Caco-2 (cell line): ENCODE data around the gene COG4. TPM values are rescaled to one million over a fixed set of nuclear protein-coding genes. Genes with fewer than 3 reads are reported as not detected.

ENCODE experiments used
- BruUV-seq: library from RNA; stranded (reverse); fragments of 400-500 nt; replicated peaks from 2 replicates; lab custom pipeline; 2021; lab: Mats Ljungman, UMichigan
- CTCF ChIA-PET: fragments of 300-600 bp; sonication (Branson Sonifier 250); formaldehyde crosslinking; loops from one replicate; lab custom pipeline; 2022; ENCODE audit warnings: antibody characterized with exemption; lab: Charles Lee
- POLR2A ChIA-PET: fragments of 300-600 bp; sonication (Branson Sonifier 250); formaldehyde crosslinking; loops from one replicate; lab custom pipeline; 2022; ENCODE audit warnings: antibody characterized with exemption; lab: Charles Lee
- DNase-seq, 2 experiments: peaks; one replicate each; pipeline versions ENCODE4 v3.0.0 to v3.0.0-alpha.2; 2020 to 2022
- H3K27me3 ChIP-seq: replicated peaks from 2 replicates; pipeline ENCODE4 v1.6.0; 2011; ENCODE audit warnings: low read length; ENCODE audit not compliant: control insufficient read depth, insufficient read depth
- H3K36me3 ChIP-seq: 2 replicates; pipeline ENCODE4 v1.5.1; 2011; ENCODE audit warnings: low read length; ENCODE audit not compliant: control insufficient read depth, insufficient read depth
- H3K4me1 ChIP-seq: fragments of 250-450 bp; sonication (Bioruptor Pico); 2 replicates; pipeline ENCODE4 v1.5.1; 2020; ENCODE audit warnings: mild to moderate bottlenecking
- H3K4me3 ChIP-seq: 2 replicates; pipeline ENCODE4 v1.5.1; 2011; ENCODE audit warnings: low read depth, mild to moderate bottlenecking, control low read depth, low read length
- H3K9me3 ChIP-seq: fragments of 250-450 bp; sonication (Bioruptor Pico); 2 replicates; pipeline ENCODE4 v1.5.1; 2020; ENCODE audit warnings: mild to moderate bottlenecking, moderate library complexity
- H3K27ac Mint-ChIP-seq: one replicate; pipeline ENCODE4 v1.8.0; 2022; ENCODE audit warnings: mixed read lengths; ENCODE audit not compliant: unreplicated experiment
- H3K27me3 Mint-ChIP-seq: one replicate; pipeline ENCODE4 v1.8.0; 2022; ENCODE audit warnings: mixed read lengths; ENCODE audit not compliant: insufficient read depth, unreplicated experiment
- H3K36me3 Mint-ChIP-seq: one replicate; pipeline ENCODE4 v1.8.0; 2022; ENCODE audit warnings: mild to moderate bottlenecking, mixed read lengths; ENCODE audit not compliant: insufficient read depth, unreplicated experiment
- H3K4me1 Mint-ChIP-seq: one replicate; pipeline ENCODE4 v1.8.0; 2022; ENCODE audit warnings: low read depth, mixed read lengths; ENCODE audit not compliant: unreplicated experiment
- H3K4me3 Mint-ChIP-seq: one replicate; pipeline ENCODE4 v1.8.0; 2022; ENCODE audit warnings: mild to moderate bottlenecking, moderate library complexity, mixed read lengths; ENCODE audit not compliant: unreplicated experiment
- H3K9me3 Mint-ChIP-seq: one replicate; pipeline ENCODE4 v1.8.0; 2022; ENCODE audit warnings: mixed read lengths; ENCODE audit not compliant: unreplicated experiment
- intact Hi-C: fragments of 100-400 bp; cut with micrococcal nuclease; formaldehyde crosslinking; loops from one replicate; pipeline ENCODE4 v1.10.0; 2022; ENCODE audit not compliant: unreplicated experiment
- total RNA-seq: library from RNA; stranded (reverse); gene quantifications from 2 replicates; pipeline ENCODE4 v1.2.3, GENCODE V29; 2022
- TF ChIP-seq, protein P1 (sequence below), 2 experiments: fragments of 200-600 bp in 1 of 2; IDR thresholded peaks; 1 replicate in 1 of 2; 2 replicates in 1 of 2; pipeline versions ENCODE4 v1.5.1 to v1.8.0; 2011 to 2022; ENCODE audit warnings: antibody characterized with exemption in 1 of 2, control low read depth in 1 of 2, inconsistent platforms in 1 of 2, low read depth in 1 of 2, low read length in 1 of 2, mild to moderate bottlenecking in 1 of 2, moderate library complexity in 1 of 2; ENCODE audit not compliant: insufficient read depth in 1 of 2, severe bottlenecking in 1 of 2, unreplicated experiment in 1 of 2

COG4 gene
- total RNA-seq, 1 experiment from 2014 or later, result 88.5 TPM

DNA sequence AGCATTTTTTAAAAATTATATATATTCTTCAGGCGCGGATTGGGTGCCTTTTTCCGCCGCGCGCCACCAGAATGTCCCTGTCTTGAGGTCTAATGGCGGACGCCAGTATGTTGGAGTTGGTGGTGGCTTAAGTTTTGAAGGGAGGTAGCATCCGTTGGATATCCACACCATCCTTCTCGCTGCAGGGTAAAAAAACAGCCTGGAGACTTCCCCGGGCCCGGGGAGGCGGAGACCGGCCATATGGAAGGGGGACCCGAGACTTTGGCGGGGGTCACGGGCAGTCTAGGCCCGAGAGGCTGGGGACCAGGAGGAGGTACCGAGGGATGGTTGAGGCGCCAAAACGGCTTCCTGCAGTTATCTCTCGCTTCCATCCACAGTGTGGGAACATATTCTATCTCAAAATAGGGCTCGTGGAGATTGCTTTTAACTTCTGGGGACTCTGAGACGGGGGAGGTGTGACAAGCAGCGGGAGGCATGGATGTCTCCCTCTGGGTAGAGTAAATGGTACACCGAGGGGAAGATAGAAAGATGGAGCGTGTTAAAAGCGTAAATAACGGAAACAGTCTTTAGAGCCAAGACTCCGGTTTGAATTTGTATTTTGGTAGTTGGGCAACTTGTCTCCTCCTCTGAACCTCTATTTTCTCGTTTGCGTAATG, 517 bp upstream of the COG4 start, which contains the start of gene SF3B3:
SF3B3 (plus strand) TSS at position 74 of the 656 bp plus-strand sequence. CDS start 2,841 bp downstream, outside the sequence.
- peaks cover 57% of the 10 kb centered on the region for H3K36me3 Mint-ChIP-seq
- H3K4me1 Mint-ChIP-seq, result peaks cover 19% of the 10 kb centered on the region
- H3K27me3 ChIP-seq, result no peaks in the 10 kb centered on the region
- TF ChIP-seq, protein P1, sequence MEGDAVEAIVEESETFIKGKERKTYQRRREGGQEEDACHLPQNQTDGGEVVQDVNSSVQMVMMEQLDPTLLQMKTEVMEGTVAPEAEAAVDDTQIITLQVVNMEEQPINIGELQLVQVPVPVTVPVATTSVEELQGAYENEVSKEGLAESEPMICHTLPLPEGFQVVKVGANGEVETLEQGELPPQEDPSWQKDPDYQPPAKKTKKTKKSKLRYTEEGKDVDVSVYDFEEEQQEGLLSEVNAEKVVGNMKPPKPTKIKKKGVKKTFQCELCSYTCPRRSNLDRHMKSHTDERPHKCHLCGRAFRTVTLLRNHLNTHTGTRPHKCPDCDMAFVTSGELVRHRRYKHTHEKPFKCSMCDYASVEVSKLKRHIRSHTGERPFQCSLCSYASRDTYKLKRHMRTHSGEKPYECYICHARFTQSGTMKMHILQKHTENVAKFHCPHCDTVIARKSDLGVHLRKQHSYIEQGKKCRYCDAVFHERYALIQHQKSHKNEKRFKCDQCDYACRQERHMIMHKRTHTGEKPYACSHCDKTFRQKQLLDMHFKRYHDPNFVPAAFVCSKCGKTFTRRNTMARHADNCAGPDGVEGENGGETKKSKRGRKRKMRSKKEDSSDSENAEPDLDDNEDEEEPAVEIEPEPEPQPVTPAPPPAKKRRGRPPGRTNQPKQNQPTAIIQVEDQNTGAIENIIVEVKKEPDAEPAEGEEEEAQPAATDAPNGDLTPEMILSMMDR (IDR thresholded peaks at IDR 0.05; ENCODE audit: insufficient read depth in 1 of 2, low read depth in 1 of 2, low read length in 1 of 2, severe bottlenecking in 1 of 2, unreplicated experiment in 1 of 2), result no peak
- BruUV-seq, result no TSS peak
- peak within 1 kb of the TSS; percentile 98 for H3K4me3 Mint-ChIP-seq
- ChIA-PET CTCF (no interaction called here), POLR2A (interaction anchor here (0.6 to 1.4 kb wide), 2 partner anchors 91 to 177 kb away, joined by 3 to 6 read pairs; partner anchors contain the start of gene DDX19A)
- no peaks in the 10 kb centered on the region for H3K9me3 Mint-ChIP-seq
- no peaks in the 10 kb centered on the region for H3K9me3 ChIP-seq
- H3K36me3 ChIP-seq, result no peaks in the 10 kb centered on the region
- peak within 1 kb of the TSS; percentile 93 for H3K4me3 ChIP-seq
- intact Hi-C loops, result loop anchor here (1.0 kb wide), 2 partner anchors 143 to 178 kb away; partner anchors contain the start of gene DDX19A
- H3K27ac Mint-ChIP-seq, result peak within 1 kb of the TSS; percentile 99
- peaks cover 24% of the 10 kb centered on the region for H3K4me1 ChIP-seq
- no peaks in the 10 kb centered on the region for H3K27me3 Mint-ChIP-seq
- peak; percentile 70 to 80 for DNase-seq

DNA sequence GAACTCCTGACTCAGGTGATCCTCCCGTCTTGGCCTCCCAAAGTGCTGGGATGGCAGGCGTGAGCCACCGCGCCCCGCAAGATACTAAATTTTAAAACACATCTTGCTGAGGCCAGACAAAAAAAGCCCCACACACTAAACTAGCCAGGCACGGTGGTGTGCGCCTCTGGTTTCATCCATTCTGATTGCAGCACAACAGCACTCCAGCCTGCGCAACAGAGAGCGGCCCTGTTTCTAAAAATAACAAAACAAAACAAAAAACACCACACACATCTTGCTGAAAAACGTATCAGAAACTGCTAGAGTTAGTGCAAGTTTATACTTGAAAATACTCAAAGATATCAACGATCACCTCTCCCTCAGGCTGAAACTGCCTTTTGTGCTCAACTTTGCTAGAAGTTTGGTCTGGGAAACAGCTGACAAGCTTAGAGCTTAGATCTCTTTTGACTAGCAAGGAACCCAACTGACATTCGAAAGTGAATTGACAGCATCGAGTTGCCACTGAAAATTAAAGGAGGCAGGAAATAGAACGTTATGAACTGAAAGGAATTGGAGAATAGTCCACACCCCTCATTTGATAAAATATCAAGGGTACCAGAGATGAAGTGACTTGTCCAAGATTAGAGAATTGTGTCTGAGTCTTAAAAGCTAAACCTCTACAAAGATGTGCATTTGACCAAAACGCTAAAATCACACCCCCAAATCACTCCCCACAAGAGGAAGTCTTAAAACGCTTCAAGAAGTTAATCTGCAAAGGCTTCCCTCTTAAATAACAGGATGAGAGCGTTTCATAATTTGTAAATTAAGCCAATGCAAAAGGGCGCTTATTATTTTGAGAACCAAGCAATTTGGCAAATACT, 908 bp downstream of the COG4 start:
- POLR2A ChIA-PET, result interaction anchor here (0.6 to 1.6 kb wide), 6 partner anchors 69 to 248 kb away, joined by 3 to 18 read pairs (median 6); partner anchors contain the start of gene DDX19A
- H3K36me3 Mint-ChIP-seq, result peaks cover 51% of the 10 kb centered on the region
- CTCF ChIA-PET, result no interaction called here
- H3K36me3 ChIP-seq, result peaks cover 2% of the 10 kb centered on the region; the same call in 1 of the 2 replicates
- no peaks in the 10 kb centered on the region for H3K27me3 Mint-ChIP-seq
- H3K4me3 ChIP-seq, result peak overlapping the region; percentile 93
- no peaks in the 10 kb centered on the region for H3K27me3 ChIP-seq
- H3K4me1 ChIP-seq, result peaks cover 24% of the 10 kb centered on the region
- intact Hi-C loops, result loop anchor here (1.0 kb wide), 1 partner anchor 176 kb away; the partner anchor contains the start of gene DDX19A
- no peaks in the 10 kb centered on the region for H3K9me3 Mint-ChIP-seq
- peaks cover 19% of the 10 kb centered on the region for H3K4me1 Mint-ChIP-seq
- TF ChIP-seq, protein P1 (IDR thresholded peaks at IDR 0.05; ENCODE audit: insufficient read depth in 1 of 2, low read depth in 1 of 2, low read length in 1 of 2, severe bottlenecking in 1 of 2, unreplicated experiment in 1 of 2), result no peak
- no peaks in the 10 kb centered on the region for H3K9me3 ChIP-seq
- BruUV-seq, result no TSS peak
- H3K27ac Mint-ChIP-seq, result peak overlapping the region; percentile 99
- peak overlapping the region; percentile 98 for H3K4me3 Mint-ChIP-seq
- no peak for DNase-seq
